GM21526 (cell line): ENCODE results near the gene KLK1.
"Not testable (repeated sequence)": the region's sequence is repeated elsewhere in the genome, so short reads cannot be mapped to it uniquely, and the experiment has no call there.

Source experiments
- ATAC-seq: cut with Tn5 transposase; IDR thresholded peaks from one replicate; pipeline ENCODE4 v1.9.1; 2021; ENCODE audit warnings: moderate library complexity; ENCODE audit not compliant: unreplicated experiment, low FRiP score

KLK1 gene

GRCh38 chr19:50770888-50771287 lies 52.7 kb downstream of the KLK1 start:
- no peak for ATAC-seq

GRCh38 chr19:50770164-50770563 lies 53.4 kb downstream of the KLK1 start, which contains the start of gene GPR32:
TSS of gene GPR32 (plus strand) at chr19:50770464. CDS start at chr19:50770601, 137 bp downstream.
- ATAC-seq, result not testable (repeated sequence)
